HepG2 (cell line): ENCODE results near the gene S100A13. TPM values are rescaled to one million over a fixed set of nuclear protein-coding genes. Genes with fewer than 3 reads are reported as not detected.

Experiments used
- ATAC-seq: fragments of 200-7000 bp; cut with Tn5 transposase; 3 replicates; pipeline ENCODE4 v1.9.1; 2020; ENCODE audit warnings: mild to moderate bottlenecking, moderate library complexity
- BruUV-seq: library from RNA; stranded (reverse); fragments of 400-500 nt; replicated peaks from 2 replicates; lab custom pipeline; 2021; lab: Mats Ljungman, UMichigan
- CTCF ChIA-PET: fragments of 300-600 bp; formaldehyde crosslinking; extraction: SDS; loops from one replicate; lab custom pipeline; 2021; ENCODE audit warnings: low total read pairs, inconsistent platforms, low intra/inter-chr PET ratio; lab: Yijun Ruan, JAX
- POLR2A ChIA-PET: fragments of 350-600 bp; sonication (Branson Sonifier 250); formaldehyde crosslinking; loops from one replicate; lab custom pipeline; 2020; ENCODE audit warnings: antibody characterized with exemption, inconsistent platforms; lab: Yijun Ruan, JAX
- DNase-seq: peaks from one replicate; pipeline ENCODE4 v3.0.0-alpha.2; 2015; ENCODE audit warnings: low spot score
- FAIRE-seq: peaks from 3 replicates; lab custom pipeline; 2011; peaks lifted over from hg19 to GRCh38; lab: Jason Lieb, UNC
- H2AFZ ChIP-seq: one replicate; pipeline ENCODE4 v1.6.1; 2011; ENCODE audit warnings: low read length, inconsistent platforms
- H3K27ac ChIP-seq: fragments of 300-600 bp; 3 replicates; pipeline ENCODE4 v1.8.0; 2011; ENCODE audit warnings: mixed run types, mild to moderate bottlenecking, mixed read lengths, low read length, inconsistent platforms; ENCODE audit not compliant: insufficient read depth; ENCODE audit errors: extremely low read length
- H3K27me3 ChIP-seq, 2 experiments: fragments of 200-600 bp in 1 of 2; 2 replicates in 1 of 2; 3 replicates in 1 of 2; pipeline versions ENCODE4 v1.6.0 to v1.8.0; 2011; ENCODE audit warnings: low read length in 2 of 2, mild to moderate bottlenecking in 2 of 2, moderate library complexity in 2 of 2, inconsistent platforms in 1 of 2; ENCODE audit not compliant: insufficient read depth in 2 of 2, control insufficient read depth in 1 of 2
- H3K36me3 ChIP-seq, 2 experiments: fragments of 200-600 bp in 1 of 2; replicated peaks in 1 of 2; 2 replicates in 1 of 2; 3 replicates in 1 of 2; pipeline versions ENCODE4 v1.5.1 to v1.8.0; 2011; ENCODE audit warnings: low read length in 2 of 2, inconsistent platforms in 1 of 2; ENCODE audit not compliant: insufficient read depth in 2 of 2, control insufficient read depth in 1 of 2
- H3K4me1 ChIP-seq: 2 replicates; pipeline ENCODE4 v1.5.1; 2012; ENCODE audit warnings: low read length, inconsistent platforms; ENCODE audit not compliant: insufficient read depth
- H3K4me2 ChIP-seq: 2 replicates; pipeline ENCODE4 v1.6.0; 2011; ENCODE audit warnings: low read depth, low read length, inconsistent platforms
- H3K4me3 ChIP-seq, 3 experiments: fragments of 200-600 bp in 1 of 3; sonication (generic), shearing (Covaris generic) in 1 of 3; replicated peaks in 1 of 3; 2 replicates each; pipeline ENCODE4 v1.5.1; 2011 to 2016; ENCODE audit warnings: low read length in 3 of 3, inconsistent platforms in 2 of 3, low read depth in 2 of 3, mild to moderate bottlenecking in 2 of 3, control low read depth in 1 of 3, mixed read lengths in 1 of 3; ENCODE audit not compliant: insufficient read depth in 1 of 3
- H3K79me2 ChIP-seq: one replicate; pipeline ENCODE4 v1.6.1; 2011; ENCODE audit warnings: low read length, inconsistent platforms; ENCODE audit not compliant: insufficient read depth
- H3K9ac ChIP-seq: 2 replicates; pipeline ENCODE4 v1.6.0; 2011; ENCODE audit warnings: mild to moderate bottlenecking, low read depth, low read length, inconsistent platforms; ENCODE audit not compliant: insufficient read depth
- H3K9me3 ChIP-seq: 2 replicates; pipeline ENCODE4 v1.5.1; 2012; ENCODE audit warnings: mild to moderate bottlenecking, low read length
- H4K20me1 ChIP-seq: 2 replicates; pipeline ENCODE4 v1.6.0; 2011; ENCODE audit warnings: inconsistent platforms, mild to moderate bottlenecking, low read length, moderate library complexity; ENCODE audit not compliant: insufficient read depth
- GLI4 ChIP-seq: sonication (generic); formaldehyde crosslinking; IDR thresholded peaks from 2 replicates; pipeline ENCODE4 v1.5.1; 2020; ENCODE audit warnings: missing genetic modification reagents, mild to moderate bottlenecking, moderate library complexity, borderline replicate concordance
- HNF4G ChIP-seq, 2 experiments: sonication (generic) in 1 of 2; formaldehyde crosslinking in 1 of 2; IDR thresholded peaks; 2 replicates each; pipeline versions ENCODE4 v1.4.0 to v1.6.1; 2011 to 2020; ENCODE audit warnings: borderline replicate concordance in 2 of 2, low read depth in 2 of 2, mild to moderate bottlenecking in 2 of 2, low read length in 1 of 2, missing genetic modification reagents in 1 of 2, moderate library complexity in 1 of 2
- ZC3H13 ChIP-seq: sonication (generic); formaldehyde crosslinking; IDR thresholded peaks from 2 replicates; pipeline ENCODE4 v1.8.1; 2023; ENCODE audit warnings: mild to moderate bottlenecking, missing genetic modification reagents, moderate library complexity
- WGBS: methylation state at CpG from one replicate; pipeline ENCODE4 v1.1.6; 2017; ENCODE audit warnings: low lambda C conversion rate; 5-methylcytosine and 5-hydroxymethylcytosine counted together
- in situ Hi-C: cut with HindIII; loops from 2 replicates; pipeline ENCODE4 v1.10.0; 2017; ENCODE audit warnings: low pct_unique_long_range_greater_than_20kb; ENCODE audit not compliant: extremely low pct_ligation_motif_present
- intact Hi-C: fragments of 100-400 bp; cut with micrococcal nuclease; formaldehyde crosslinking; loops from one replicate; pipeline ENCODE4 v1.10.0; 2022; ENCODE audit not compliant: unreplicated experiment
- polyA plus RNA-seq, 8 experiments: library from polyadenylated mRNA; depleted of rRNA in 3 of 8; stranded (reverse) in 7 of 8; unstranded in 1 of 8; fragments of >200 nt; fragmentation: Illumina TruSeq in 4 of 8; extraction: Trizol in 4 of 8; gene quantifications; 2 replicates each; pipeline versions ENCODE4 v1.2.1 to v1.2.3, GENCODE V29; 2011 to 2016; ENCODE audit warnings: low read depth in 4 of 8, missing spikeins in 1 of 8, mixed read lengths in 1 of 8; ENCODE audit not compliant: insufficient read depth in 1 of 8
- total RNA-seq, 5 experiments: library from RNA; depleted of rRNA; stranded (reverse); fragments of >200 nt; fragmentation: Illumina TruSeq; extraction: Trizol; gene quantifications; 2 replicates each; pipeline ENCODE4 v1.2.3, GENCODE V29; 2016; ENCODE audit warnings: low read depth in 1 of 5
- TF ChIP-seq, protein P1 (sequence below), 2 experiments: sonication (generic) in 1 of 2; formaldehyde crosslinking in 1 of 2; IDR thresholded peaks; 2 replicates each; pipeline versions ENCODE4 v1.4.0 to v1.6.1; 2016 to 2020; ENCODE audit warnings: borderline replicate concordance in 1 of 2, low read depth in 1 of 2, mild to moderate bottlenecking in 1 of 2, missing genetic modification reagents in 1 of 2

The S100A13 gene
- total and polyA plus RNA-seq, 2 of the 13 experiments (the other 11 are each of a cell fraction or from before 2014, with no cell fraction given): 89.5 to 172 TPM

- H3K9me3 ChIP-seq: no peaks in the 10 kb centered on the region
- DNase-seq (no peak), ATAC-seq (no peak), FAIRE-seq (no peak)
- intact Hi-C loops (no loop called here), in situ Hi-C loops (no loop called here)
- H3K27ac ChIP-seq: no peak overlapping the region
- H3K27me3 ChIP-seq: no peaks in the 10 kb centered on the region; a peak in 1 of 5 replicates
- ChIA-PET CTCF (no interaction called here), POLR2A (interaction anchor here (0.8 to 2.3 kb wide), 3 partner anchors 12 to 28 kb away, joined by 3 to 18 read pairs (median 9); partner anchors contain the start of gene CHTOP)
- no peaks in the 10 kb centered on the region for H4K20me1 ChIP-seq
- BruUV-seq: no TSS peak
- peak overlapping the region; percentile 80 to 96 (median 91); a peak in 5 of 6 replicates for H3K4me3 ChIP-seq
- TF ChIP-seq GLI4 (no peak), ZC3H13 (CRISPR knock-in tag) (no peak), HNF4G (IDR thresholded peaks at IDR 0.05; ENCODE audit: borderline replicate concordance, low read depth, low read length) (no peak), HNF4G (CRISPR knock-in tag; IDR thresholded peaks at IDR 0.05; ENCODE audit: borderline replicate concordance, low read depth) (no peak)
- TF ChIP-seq, protein P1, sequence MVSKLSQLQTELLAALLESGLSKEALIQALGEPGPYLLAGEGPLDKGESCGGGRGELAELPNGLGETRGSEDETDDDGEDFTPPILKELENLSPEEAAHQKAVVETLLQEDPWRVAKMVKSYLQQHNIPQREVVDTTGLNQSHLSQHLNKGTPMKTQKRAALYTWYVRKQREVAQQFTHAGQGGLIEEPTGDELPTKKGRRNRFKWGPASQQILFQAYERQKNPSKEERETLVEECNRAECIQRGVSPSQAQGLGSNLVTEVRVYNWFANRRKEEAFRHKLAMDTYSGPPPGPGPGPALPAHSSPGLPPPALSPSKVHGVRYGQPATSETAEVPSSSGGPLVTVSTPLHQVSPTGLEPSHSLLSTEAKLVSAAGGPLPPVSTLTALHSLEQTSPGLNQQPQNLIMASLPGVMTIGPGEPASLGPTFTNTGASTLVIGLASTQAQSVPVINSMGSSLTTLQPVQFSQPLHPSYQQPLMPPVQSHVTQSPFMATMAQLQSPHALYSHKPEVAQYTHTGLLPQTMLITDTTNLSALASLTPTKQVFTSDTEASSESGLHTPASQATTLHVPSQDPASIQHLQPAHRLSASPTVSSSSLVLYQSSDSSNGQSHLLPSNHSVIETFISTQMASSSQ (IDR thresholded peaks at IDR 0.05; ENCODE audit: low read depth): no peak
- TF ChIP-seq, protein P1 (CRISPR knock-in tag; IDR thresholded peaks at IDR 0.05; ENCODE audit: borderline replicate concordance): no peak
- TF ChIP-seq, all 625 proteins: peak for 0
- Histone ChIP-seq H3K9ac (peak overlapping the region; percentile 78), H3K4me2 (peak overlapping the region; percentile 93), H3K4me1 (peaks cover 29% of the 10 kb centered on the region), H3K79me2 (peaks cover 12% of the 10 kb centered on the region), H2AFZ (no peak overlapping the region), H3K36me3 (peaks cover 10 to 37% of the 10 kb centered on the region in 2 experiments)
- WGBS: 84% methylated on average over 9 of the region's 9 CpGs
These were observed 32.4 kb upstream of the S100A13 start for GRCh38 chr1:153659656-153660055.
